Sigmoid colon (tissue), 4 donors: Measurements from ENCODE around the gene GNAI3.

Experiments used
- CTCF ChIP-seq, 4 experiments: fragments of 450-650 bp in 3 of 4; fragments of 200-600 bp in 1 of 4; IDR thresholded peaks; one replicate each; pipeline ENCODE4 v1.5.1; 2016 to 2019; ENCODE audit warnings: antibody characterized with exemption in 4 of 4, mild to moderate bottlenecking in 3 of 4, moderate library complexity in 2 of 4
- EP300 ChIP-seq, 4 donors: sonication (generic); formaldehyde crosslinking; IDR thresholded peaks; one replicate each; pipeline ENCODE4 v1.6.1; 2017; ENCODE audit warnings: antibody characterized with exemption in 4 of 4
- POLR2A ChIP-seq, 2 donors: fragments of 450-650 bp; IDR thresholded peaks; one replicate each; pipeline ENCODE4 v1.6.1; 2016; ENCODE audit warnings: antibody characterized with exemption in 2 of 2, mild to moderate bottlenecking in 2 of 2, moderate library complexity in 2 of 2
- POLR2AphosphoS5 ChIP-seq, 4 donors: sonication (generic); formaldehyde crosslinking; IDR thresholded peaks; one replicate each; pipeline ENCODE4 v1.6.1; 2017; ENCODE audit warnings: antibody characterized with exemption in 4 of 4

GRCh38 chr1:109613361-109614147, 65.1 kb downstream of the GNAI3 start:
- no peak for TF ChIP-seq CTCF (IDR thresholded peaks at IDR 0.05)
- TF ChIP-seq POLR2AphosphoS5 (IDR thresholded peaks at IDR 0.05) = no peak
- no peak for TF ChIP-seq EP300 (IDR thresholded peaks at IDR 0.05)
- no peak for TF ChIP-seq POLR2A (IDR thresholded peaks at IDR 0.05)
